ENCODE data around the gene RGR. TPM values are rescaled to one million over a fixed set of nuclear protein-coding genes. Genes with fewer than 3 reads are reported as not detected.
A peak's percentile ranks its signal among the peaks of the same experiment; 100 is the strongest.

The RGR gene
- polyA plus RNA-seq, 2 of the 4 experiments (the other 2 are of a cell fraction): not detected

GRCh38 chr10:84289521-84290200 lies 44.8 kb downstream of the RGR start (continued):
- no peak for TF ChIP-seq CTCF (IDR thresholded peaks at IDR 0.05)

GRCh38 chr10:84290235-84290634 lies 45.4 kb downstream of the RGR start:
- WGBS (ENCODE audit: missing lambda C conversion rate): 33% methylated on average over 3 of the region's 3 CpGs
- Histone ChIP-seq H3K4me1 (no peaks in the 10 kb centered on the region), H3K9me3 (0 out of 3 replicates have a peak, but pooled peaks cover 5% of the 10 kb centered on the region), H3K4me3 (no peak overlapping the region), H3K27ac (no peak overlapping the region), H3K4me2 (no peak overlapping the region)
- FAIRE-seq: no peak
- no peak for DNase-seq (ENCODE audit: low read depth in 1 of 2, low spot score in 1 of 2)
- POLR2A ChIA-PET: interaction anchor here (1.2 kb wide), 1 partner anchor 10 kb away, joined by 3 read pairs; no protein-coding TSS in a partner anchor
- ATAC-seq: no peak
- CTCF ChIA-PET: interaction anchor here (2.7 kb wide), 1 partner anchor 250 kb away, joined by 8 read pairs; no protein-coding TSS in a partner anchor
- no peak for TF ChIP-seq CBX8 (IDR thresholded peaks at IDR 0.05)
- TF ChIP-seq JUN (IDR thresholded peaks at IDR 0.05): no peak
- TF ChIP-seq RNF2 (IDR thresholded peaks at IDR 0.05; ENCODE audit: borderline replicate concordance, low read depth): no peak
- no peak for TF ChIP-seq CTCF (IDR thresholded peaks at IDR 0.05)
- TF ChIP-seq HDAC2 (IDR thresholded peaks at IDR 0.05): no peak
- TF ChIP-seq NPAS2 (CRISPR knock-in tag; IDR thresholded peaks at IDR 0.05; ENCODE audit: borderline replicate concordance): no peak
- no peak for TF ChIP-seq RARB (CRISPR knock-in tag; IDR thresholded peaks at IDR 0.05)
- TF ChIP-seq BCL3 (IDR thresholded peaks at IDR 0.05): no peak
- no peak for TF ChIP-seq ELK1 (IDR thresholded peaks at IDR 0.05; ENCODE audit: low read depth, low read length)
- TF ChIP-seq TFCP2L1 (CRISPR knock-in tag; IDR thresholded peaks at IDR 0.05): no peak
- no peak for TF ChIP-seq RAD21 (conservative IDR thresholded peaks at IDR 0.05 in 1 of 2, IDR thresholded peaks at IDR 0.05 in 1 of 2)

GRCh38 chr10:84291384-84291783 lies 46.5 kb downstream of the RGR start:
- ChIA-PET CTCF (interaction anchor here (2.7 kb wide), 1 partner anchor 249 kb away, joined by 8 read pairs; no protein-coding TSS in a partner anchor), POLR2A (no interaction called here)
- Histone ChIP-seq H3K4me2 (no peak overlapping the region), H3K4me1 (no peaks in the 10 kb centered on the region), H3K4me3 (no peak overlapping the region), H3K27ac (no peak overlapping the region), H3K9me3 (0 out of 3 replicates have a peak, but pooled peaks cover under 1% of the 10 kb centered on the region)
- DNase-seq (ENCODE audit: low read depth in 1 of 2, low spot score in 1 of 2) (no peak), FAIRE-seq (no peak), ATAC-seq (peak in 1 of 2 experiments; percentile 54; a peak in 2 of 6 replicates)
- no peak for TF ChIP-seq NR3C1 (IDR thresholded peaks at IDR 0.05)
- peak; percentile 58; the same call in 1 of the 2 replicates for TF ChIP-seq EHMT2 (IDR thresholded peaks at IDR 0.05; ENCODE audit: low read depth)
- TF ChIP-seq RAD21 (conservative IDR thresholded peaks at IDR 0.05 in 1 of 2, IDR thresholded peaks at IDR 0.05 in 1 of 2): no peak
- peak; percentile 90 for TF ChIP-seq REST (IDR thresholded peaks at IDR 0.05)
- WGBS (ENCODE audit: missing lambda C conversion rate): 22% methylated on average over 1 of the region's 1 CpG

Data from A549 (cell line).